MCF 10A (cell line): ENCODE results near the gene C1orf116. TPM values are rescaled to one million over a fixed set of nuclear protein-coding genes. Genes with fewer than 3 reads are reported as not detected.

ENCODE experiments used
- BruUV-seq: library from RNA; stranded (reverse); fragments of 400-500 nt; replicated peaks from 2 replicates; lab custom pipeline; 2021; lab: Mats Ljungman, UMichigan
- CTCF ChIA-PET: fragments of 300-600 bp; sonication (Branson Sonifier 250); formaldehyde crosslinking; extraction: SDS; loops from one replicate; lab custom pipeline; 2021; ENCODE audit warnings: antibody characterized with exemption, inconsistent platforms; lab: Yijun Ruan, JAX
- POLR2A ChIA-PET: fragments of 300-600, 350-650 bp; sonication (Branson Sonifier 250); formaldehyde crosslinking; extraction: SDS; loops from one replicate; lab custom pipeline; 2020; ENCODE audit warnings: antibody characterized with exemption, inconsistent platforms; lab: Yijun Ruan, JAX
- DNase-seq: peaks from one replicate; pipeline ENCODE4 v3.0.0-alpha.2; 2018; ENCODE audit not compliant: unreplicated experiment
- H3K27ac Mint-ChIP-seq: one replicate; pipeline ENCODE4 v1.8.0; 2022; ENCODE audit warnings: mild to moderate bottlenecking, low read depth, mixed read lengths; ENCODE audit not compliant: unreplicated experiment
- H3K27me3 Mint-ChIP-seq: one replicate; pipeline ENCODE4 v1.8.0; 2022; ENCODE audit warnings: mixed read lengths; ENCODE audit not compliant: insufficient read depth, unreplicated experiment
- H3K36me3 Mint-ChIP-seq: one replicate; pipeline ENCODE4 v1.8.0; 2022; ENCODE audit warnings: mild to moderate bottlenecking, moderate library complexity, mixed read lengths; ENCODE audit not compliant: insufficient read depth, unreplicated experiment
- H3K4me1 Mint-ChIP-seq: one replicate; pipeline ENCODE4 v1.8.0; 2022; ENCODE audit warnings: mixed read lengths; ENCODE audit not compliant: insufficient read depth, unreplicated experiment
- H3K4me3 Mint-ChIP-seq: one replicate; pipeline ENCODE4 v1.8.0; 2022; ENCODE audit warnings: mild to moderate bottlenecking, moderate library complexity, mixed read lengths; ENCODE audit not compliant: unreplicated experiment
- H3K9me3 Mint-ChIP-seq: one replicate; pipeline ENCODE4 v1.8.0; 2022; ENCODE audit warnings: mixed read lengths; ENCODE audit not compliant: unreplicated experiment
- CTCF ChIP-seq: fragments of 200-600 bp; IDR thresholded peaks from one replicate; pipeline ENCODE4 v1.8.0; 2022; ENCODE audit warnings: antibody characterized with exemption, mild to moderate bottlenecking; ENCODE audit not compliant: unreplicated experiment
- intact Hi-C: fragments of 100-400 bp; cut with micrococcal nuclease; formaldehyde crosslinking; loops from 2 replicates; pipeline ENCODE4 v1.14.1; 2022
- total RNA-seq: library from RNA; stranded (reverse); gene quantifications from 2 replicates; pipeline ENCODE4 v1.2.3, GENCODE V29; 2022

Gene C1orf116
- total RNA-seq, 1 experiment from 2014 or later = 35.4 TPM

GRCh38 chr1:206969090-206969489 lies 63.5 kb downstream of the C1orf116 start:
- Mint-ChIP-seq H3K9me3 (no peaks in the 10 kb centered on the region), H3K27me3 (peaks cover 27% of the 10 kb centered on the region), H3K36me3 (no peaks in the 10 kb centered on the region), H3K27ac (no peak overlapping the region), H3K4me3 (no peak overlapping the region), H3K4me1 (no peaks in the 10 kb centered on the region)
- intact Hi-C loops = no loop called here
- BruUV-seq = no TSS peak
- no peak for DNase-seq
- ChIA-PET CTCF (interaction anchor here (0.6 to 10.0 kb wide), 6 partner anchors 12 to 231 kb away, joined by 3 to 161 read pairs (median 4); no protein-coding TSS in a partner anchor), POLR2A (interaction anchor here (0.6 to 1.3 kb wide), 2 partner anchors 13 to 30 kb away, joined by 3 read pairs; no protein-coding TSS in a partner anchor)
- TF ChIP-seq CTCF = no peak

Other genes with a start within 250 kb of the C1orf116 start
- gene IL20, start 167.1 kb downstream of the C1orf116 start, total RNA-seq = not detected in 2 replicates
- 0.58 and 1.1 TPM in 2 replicates for gene IL24, start 135.3 kb downstream of the C1orf116 start, total RNA-seq
- 10.1 and 18.0 TPM in 2 replicates for gene FCMR, start 110.8 kb downstream of the C1orf116 start, total RNA-seq
- not detected in 2 replicates for gene PIGR, start 86.3 kb downstream of the C1orf116 start, total RNA-seq
- not detected in 2 replicates for gene FCAMR, start 62.3 kb downstream of the C1orf116 start, total RNA-seq
- gene YOD1, start 18.5 kb upstream of the C1orf116 start, total RNA-seq = 19.2 and 24.2 TPM in 2 replicates
- gene PFKFB2, start 20.5 kb upstream of the C1orf116 start, total RNA-seq = 21.1 and 22.0 TPM in 2 replicates
- not detected in 2 replicates for gene C4BPB, start 56.1 kb upstream of the C1orf116 start, total RNA-seq
- not detected in 2 replicates for gene C4BPA, start 71.5 kb upstream of the C1orf116 start, total RNA-seq